Mesendoderm (in vitro differentiated cells): Measurements from ENCODE around the gene ONECUT1.

Experiments
- DNase-seq: peaks from one replicate; pipeline ENCODE4 v3.0.0; 2013
- H2AK5ac ChIP-seq: 2 replicates; pipeline ENCODE4 v1.6.1; 2013; ENCODE audit warnings: low read length, inconsistent platforms
- H2BK120ac ChIP-seq: 2 replicates; pipeline ENCODE4 v1.6.1; 2013; ENCODE audit warnings: low read depth, mild to moderate bottlenecking, low read length, moderate library complexity, mixed read lengths
- H2BK15ac ChIP-seq: replicated peaks from 2 replicates; pipeline ENCODE4 v1.6.1; 2013; ENCODE audit warnings: low read depth, mild to moderate bottlenecking, moderate library complexity
- H2BK5ac ChIP-seq: 2 replicates; pipeline ENCODE4 v1.6.1; 2013; ENCODE audit warnings: low read length, inconsistent platforms
- H3K18ac ChIP-seq: 2 replicates; pipeline ENCODE4 v1.6.1; 2013; ENCODE audit warnings: mild to moderate bottlenecking, low read length, mixed read lengths
- H3K23ac ChIP-seq: one replicate; pipeline ENCODE4 v1.6.1; 2013; ENCODE audit warnings: low read length
- H3K27ac ChIP-seq: 2 replicates; pipeline ENCODE4 v1.5.1; 2013; ENCODE audit warnings: low read depth, mild to moderate bottlenecking, inconsistent platforms, low read length, moderate library complexity
- H3K27me3 ChIP-seq: 2 replicates; pipeline ENCODE4 v1.6.1; 2013; ENCODE audit warnings: low read length, control low read depth, mild to moderate bottlenecking, inconsistent platforms; ENCODE audit not compliant: insufficient read depth, poor library complexity
- H3K36me3 ChIP-seq: 2 replicates; pipeline ENCODE4 v1.6.1; 2013; ENCODE audit warnings: low read length, inconsistent platforms; ENCODE audit not compliant: control insufficient read depth, insufficient read depth
- H3K4ac ChIP-seq: one replicate; pipeline ENCODE4 v1.6.1; 2013; ENCODE audit warnings: low read depth, mild to moderate bottlenecking, low read length, moderate library complexity
- H3K4me1 ChIP-seq: 2 replicates; pipeline ENCODE4 v1.6.1; 2013; ENCODE audit warnings: low read depth, low read length, inconsistent platforms; ENCODE audit not compliant: control insufficient read depth
- H3K4me2 ChIP-seq: 2 replicates; pipeline ENCODE4 v1.6.1; 2013; ENCODE audit warnings: low read length
- H3K4me3 ChIP-seq: 2 replicates; pipeline ENCODE4 v1.5.1; 2013; ENCODE audit warnings: mild to moderate bottlenecking, low read length
- H3K56ac ChIP-seq: one replicate; pipeline ENCODE4 v1.6.1; 2013; ENCODE audit warnings: low read length
- H3K79me1 ChIP-seq: 2 replicates; pipeline ENCODE4 v1.6.1; 2013; ENCODE audit warnings: low read length, inconsistent platforms
- H3K79me2 ChIP-seq: 2 replicates; pipeline ENCODE4 v1.6.1; 2013; ENCODE audit warnings: mild to moderate bottlenecking, low read length; ENCODE audit not compliant: control insufficient read depth, insufficient read depth
- H3K9ac ChIP-seq: 2 replicates; pipeline ENCODE4 v1.6.1; 2013; ENCODE audit warnings: low read length, inconsistent platforms
- H4K5ac ChIP-seq: one replicate; pipeline ENCODE4 v1.6.1; 2013; ENCODE audit warnings: low read length
- H4K8ac ChIP-seq: one replicate; pipeline ENCODE4 v1.6.1; 2013; ENCODE audit warnings: low read depth, mild to moderate bottlenecking, control low read depth, low read length, moderate library complexity
- WGBS: extraction: QIAGEN DNeasy Blood & Tissue Kit; methylation state at CpG from one replicate; pipeline ENCODE4 v1.1.7; 2013; ENCODE audit warnings: low lambda C conversion rate, missing lambda C conversion rate; ENCODE audit not compliant: insufficient coverage; ENCODE audit errors: extremely low coverage; 5-methylcytosine and 5-hydroxymethylcytosine counted together

Gene ONECUT1

GRCh38 chr15:52730594-52730993 is 59.5 kb downstream of the ONECUT1 start:
- Histone ChIP-seq H4K5ac (no peak overlapping the region), H3K4ac (no peak overlapping the region), H3K9ac (no peak overlapping the region), H2AK5ac (no peak overlapping the region), H3K56ac (no peak overlapping the region), H2BK5ac (no peak overlapping the region), H3K27ac (no peak overlapping the region), H3K4me2 (no peak overlapping the region), H3K4me1 (no peaks in the 10 kb centered on the region), H3K4me3 (no peak overlapping the region), H3K23ac (no peak overlapping the region), H3K79me1 (no peaks in the 10 kb centered on the region), H3K27me3 (no peaks in the 10 kb centered on the region), H4K8ac (no peak overlapping the region), H2BK15ac (no peak overlapping the region), H2BK120ac (peak overlapping the region; percentile 88), H3K79me2 (no peaks in the 10 kb centered on the region), H3K18ac (no peak overlapping the region), H3K36me3 (no peaks in the 10 kb centered on the region)
- WGBS, result no CpG with 5 or more reads among the region's 7 CpGs
- DNase-seq, result no peak

GRCh38 chr15:52730173-52730572 is 60.0 kb downstream of the ONECUT1 start:
- Histone ChIP-seq H3K27me3 (no peaks in the 10 kb centered on the region), H4K8ac (no peak overlapping the region), H2BK5ac (no peak overlapping the region), H2BK15ac (no peak overlapping the region), H3K4me3 (no peak overlapping the region), H3K79me2 (no peaks in the 10 kb centered on the region), H2BK120ac (no peak overlapping the region), H3K27ac (no peak overlapping the region), H3K9ac (no peak overlapping the region), H3K18ac (no peak overlapping the region), H3K79me1 (no peaks in the 10 kb centered on the region), H3K4ac (no peak overlapping the region), H3K36me3 (no peaks in the 10 kb centered on the region), H3K23ac (no peak overlapping the region), H4K5ac (no peak overlapping the region), H2AK5ac (no peak overlapping the region), H3K4me2 (no peak overlapping the region), H3K56ac (no peak overlapping the region), H3K4me1 (no peaks in the 10 kb centered on the region)
- WGBS, result no CpG with 5 or more reads among the region's 4 CpGs
- peak; percentile 25 for DNase-seq

GRCh38 chr15:52728899-52729298 is 61.2 kb downstream of the ONECUT1 start:
- no peak overlapping the region for H2BK120ac ChIP-seq
- H2BK15ac ChIP-seq, result no peak overlapping the region
- no peak overlapping the region for H3K18ac ChIP-seq
- H3K79me1 ChIP-seq, result no peaks in the 10 kb centered on the region
- H3K27me3 ChIP-seq, result no peaks in the 10 kb centered on the region
- no peak overlapping the region for H3K4me3 ChIP-seq
- no peak overlapping the region for H2BK5ac ChIP-seq
- no peak overlapping the region for H4K5ac ChIP-seq
- no peak overlapping the region for H3K27ac ChIP-seq
- no peak overlapping the region for H3K56ac ChIP-seq
- no peak overlapping the region for H3K4me2 ChIP-seq
- H3K23ac ChIP-seq, result no peak overlapping the region
- H4K8ac ChIP-seq, result no peak overlapping the region
- no peak overlapping the region for H3K4ac ChIP-seq
- no peak overlapping the region for H2AK5ac ChIP-seq
- H3K79me2 ChIP-seq, result no peaks in the 10 kb centered on the region
- WGBS, result no CpG with 5 or more reads among the region's 2 CpGs
- H3K36me3 ChIP-seq, result no peaks in the 10 kb centered on the region
- H3K9ac ChIP-seq, result no peak overlapping the region
- DNase-seq, result no peak
- no peaks in the 10 kb centered on the region for H3K4me1 ChIP-seq

GRCh38 chr15:52727815-52728214 is 62.3 kb downstream of the ONECUT1 start:
- Histone ChIP-seq H3K9ac (no peak overlapping the region), H2BK15ac (no peak overlapping the region), H4K5ac (no peak overlapping the region), H4K8ac (no peak overlapping the region), H3K36me3 (no peaks in the 10 kb centered on the region), H3K79me1 (no peaks in the 10 kb centered on the region), H3K4me1 (no peaks in the 10 kb centered on the region), H3K27ac (no peak overlapping the region), H3K4me2 (no peak overlapping the region), H2BK120ac (no peak overlapping the region), H3K18ac (no peak overlapping the region), H3K23ac (no peak overlapping the region), H2BK5ac (no peak overlapping the region), H2AK5ac (no peak overlapping the region), H3K56ac (no peak overlapping the region), H3K27me3 (no peaks in the 10 kb centered on the region), H3K79me2 (no peaks in the 10 kb centered on the region), H3K4me3 (no peak overlapping the region), H3K4ac (no peak overlapping the region)
- DNase-seq, result no peak
- no CpG with 5 or more reads among the region's 3 CpGs for WGBS

GRCh38 chr15:52726195-52726594 is 63.9 kb downstream of the ONECUT1 start:
- Histone ChIP-seq H3K27ac (no peak overlapping the region), H3K23ac (no peak overlapping the region), H3K79me1 (no peaks in the 10 kb centered on the region), H3K18ac (no peak overlapping the region), H2AK5ac (no peak overlapping the region), H3K27me3 (no peaks in the 10 kb centered on the region), H3K36me3 (no peaks in the 10 kb centered on the region), H3K4me2 (no peak overlapping the region), H2BK120ac (no peak overlapping the region), H3K9ac (no peak overlapping the region), H3K56ac (no peak overlapping the region), H3K4me1 (no peaks in the 10 kb centered on the region), H2BK15ac (no peak overlapping the region), H3K79me2 (no peaks in the 10 kb centered on the region), H4K8ac (no peak overlapping the region), H2BK5ac (no peak overlapping the region), H3K4ac (no peak overlapping the region), H3K4me3 (no peak overlapping the region), H4K5ac (no peak overlapping the region)
- DNase-seq, result no peak
- WGBS, result no CpG with 5 or more reads among the region's 2 CpGs

GRCh38 chr15:52718551-52718950 is 71.6 kb downstream of the ONECUT1 start:
- Histone ChIP-seq H3K18ac (no peak overlapping the region), H3K27ac (no peak overlapping the region), H4K8ac (no peak overlapping the region), H3K23ac (no peak overlapping the region), H2BK15ac (no peak overlapping the region), H3K4me2 (no peak overlapping the region), H4K5ac (no peak overlapping the region), H2BK120ac (no peak overlapping the region), H2BK5ac (no peak overlapping the region), H3K4me1 (no peaks in the 10 kb centered on the region), H3K79me2 (no peaks in the 10 kb centered on the region), H3K4me3 (no peak overlapping the region), H3K27me3 (no peaks in the 10 kb centered on the region), H3K9ac (no peak overlapping the region), H3K79me1 (no peaks in the 10 kb centered on the region), H2AK5ac (no peak overlapping the region), H3K36me3 (no peaks in the 10 kb centered on the region), H3K4ac (no peak overlapping the region), H3K56ac (no peak overlapping the region)
- DNase-seq, result no peak
- WGBS, result no CpG with 5 or more reads among the region's 2 CpGs
